Natural killer cell treated with Interleukin-12 subunit alpha and Interleukin-12 subunit beta and Interleukin-15 and Interleukin-18, amount 100 ng/mL, for 72 hours (primary cell): ENCODE results near the gene CEACAM21. TPM values are rescaled to one million over a fixed set of nuclear protein-coding genes. Genes with fewer than 3 reads are reported as not detected.
A peak's percentile ranks its signal among the peaks of the same experiment; 100 is the strongest.
"Not testable (repeated sequence)": the region's sequence is repeated elsewhere in the genome, so short reads cannot be mapped to it uniquely, and the experiment has no call there.

Experiments
- ATAC-seq, 2 donors: fragments of 150-1000 bp; cut with Tn5 transposase in 1 of 2; sonication (Bioruptor Pico), chemical (Tn5 transposase) in 1 of 2; 2 replicates each; pipeline ENCODE4 v1.10.0; 2021
- DNase-seq: peaks from one replicate; pipeline ENCODE4 v3.0.0; 2022; ENCODE audit warnings: low spot score
- H3K27ac Mint-ChIP-seq, 2 donors: 1 replicate in 1 of 2; 2 replicates in 1 of 2; pipeline ENCODE4 v1.8.0; 2022; ENCODE audit warnings: mixed read lengths in 2 of 2, mild to moderate bottlenecking in 1 of 2, moderate library complexity in 1 of 2
- H3K27me3 Mint-ChIP-seq, 2 donors: 1 replicate in 1 of 2; 2 replicates in 1 of 2; pipeline ENCODE4 v1.8.0; 2022; ENCODE audit warnings: mixed read lengths in 2 of 2
- H3K36me3 Mint-ChIP-seq: one replicate; pipeline ENCODE4 v1.8.0; 2022; ENCODE audit warnings: mixed read lengths
- H3K4me1 Mint-ChIP-seq, 2 donors: 1 replicate in 1 of 2; 2 replicates in 1 of 2; pipeline ENCODE4 v1.8.0; 2022; ENCODE audit warnings: low read depth in 2 of 2, mixed read lengths in 2 of 2, mild to moderate bottlenecking in 1 of 2
- H3K4me3 Mint-ChIP-seq: one replicate; pipeline ENCODE4 v1.8.0; 2022; ENCODE audit warnings: mixed read lengths
- H3K9me3 Mint-ChIP-seq: 2 replicates; pipeline ENCODE4 v1.8.0; 2022; ENCODE audit warnings: mixed read lengths
- total RNA-seq, 2 donors: library from RNA; stranded (reverse); gene quantifications; one replicate each; pipeline ENCODE4 v1.2.3, GENCODE V29; 2022

CEACAM21 gene
- total RNA-seq, 2 donors from 2014 or later: 9.7 to 20.6 TPM

GRCh38 chr19:41554907-41555306, 21.1 kb upstream of the CEACAM21 start:
- peak; percentile 63 to 70 for ATAC-seq
- Mint-ChIP-seq H3K27me3 (no peaks in the 10 kb centered on the region), H3K9me3 (no peaks in the 10 kb centered on the region), H3K27ac (peak overlapping the region; percentile 93 to 97), H3K4me3 (peak overlapping the region; percentile 98), H3K4me1 (peaks cover 57 to 61% of the 10 kb centered on the region in 2 donors), H3K36me3 (peaks cover 21% of the 10 kb centered on the region)
- no peak for DNase-seq

GRCh38 chr19:41555748-41556147, 20.2 kb upstream of the CEACAM21 start:
- H3K4me1 Mint-ChIP-seq: peaks cover 60 to 63% of the 10 kb centered on the region in 2 donors
- ATAC-seq (peak in 1 of 2 donors; percentile 19), DNase-seq (no peak)
- H3K4me3 Mint-ChIP-seq: peak overlapping the region; percentile 98
- peaks cover 21% of the 10 kb centered on the region for H3K36me3 Mint-ChIP-seq
- no peaks in the 10 kb centered on the region for H3K27me3 Mint-ChIP-seq
- no peaks in the 10 kb centered on the region for H3K9me3 Mint-ChIP-seq
- H3K27ac Mint-ChIP-seq: peak overlapping the region; percentile 93 to 97

DNA sequence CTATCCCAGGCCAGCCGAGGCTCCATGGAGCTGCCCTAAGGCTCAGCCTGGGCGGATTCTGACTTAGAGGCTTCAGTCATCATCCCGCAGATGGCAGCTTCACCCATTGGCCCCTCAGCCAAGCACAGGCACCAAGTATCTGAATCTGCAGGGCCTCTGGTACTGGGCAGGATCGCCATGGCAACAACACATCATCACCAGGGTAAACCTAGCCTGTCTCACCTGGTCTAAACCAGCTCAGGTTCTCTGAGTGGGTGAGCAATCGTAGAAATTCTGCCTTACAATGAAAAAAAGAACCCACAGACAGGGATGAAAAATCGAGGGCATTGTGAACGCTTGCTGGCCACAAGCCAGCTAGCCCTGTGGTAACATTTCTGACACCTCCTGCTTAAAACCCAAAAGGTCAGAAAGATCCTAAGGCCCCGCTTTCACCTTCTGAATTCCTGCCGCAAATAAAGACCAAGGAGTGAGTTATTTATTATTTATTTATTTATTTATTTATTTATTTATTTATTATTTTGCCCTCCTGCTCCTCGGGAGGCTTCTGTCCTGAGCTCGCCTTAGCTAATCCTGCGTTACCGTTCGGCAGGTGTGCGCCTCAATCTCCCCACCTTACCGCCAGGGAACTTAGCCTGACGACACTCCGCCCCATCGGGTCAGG, 12.0 kb upstream of the CEACAM21 start:
- Mint-ChIP-seq H3K4me3 (peak overlapping the region; percentile 47), H3K27me3 (no peaks in the 10 kb centered on the region), H3K9me3 (no peaks in the 10 kb centered on the region), H3K4me1 (peaks cover 18 to 34% of the 10 kb centered on the region in 2 donors), H3K36me3 (no peaks in the 10 kb centered on the region), H3K27ac (peak overlapping the region in 1 of 2 donors; percentile 60)
- no peak for DNase-seq
- ATAC-seq: peak in 1 of 2 donors; percentile 59

DNA sequence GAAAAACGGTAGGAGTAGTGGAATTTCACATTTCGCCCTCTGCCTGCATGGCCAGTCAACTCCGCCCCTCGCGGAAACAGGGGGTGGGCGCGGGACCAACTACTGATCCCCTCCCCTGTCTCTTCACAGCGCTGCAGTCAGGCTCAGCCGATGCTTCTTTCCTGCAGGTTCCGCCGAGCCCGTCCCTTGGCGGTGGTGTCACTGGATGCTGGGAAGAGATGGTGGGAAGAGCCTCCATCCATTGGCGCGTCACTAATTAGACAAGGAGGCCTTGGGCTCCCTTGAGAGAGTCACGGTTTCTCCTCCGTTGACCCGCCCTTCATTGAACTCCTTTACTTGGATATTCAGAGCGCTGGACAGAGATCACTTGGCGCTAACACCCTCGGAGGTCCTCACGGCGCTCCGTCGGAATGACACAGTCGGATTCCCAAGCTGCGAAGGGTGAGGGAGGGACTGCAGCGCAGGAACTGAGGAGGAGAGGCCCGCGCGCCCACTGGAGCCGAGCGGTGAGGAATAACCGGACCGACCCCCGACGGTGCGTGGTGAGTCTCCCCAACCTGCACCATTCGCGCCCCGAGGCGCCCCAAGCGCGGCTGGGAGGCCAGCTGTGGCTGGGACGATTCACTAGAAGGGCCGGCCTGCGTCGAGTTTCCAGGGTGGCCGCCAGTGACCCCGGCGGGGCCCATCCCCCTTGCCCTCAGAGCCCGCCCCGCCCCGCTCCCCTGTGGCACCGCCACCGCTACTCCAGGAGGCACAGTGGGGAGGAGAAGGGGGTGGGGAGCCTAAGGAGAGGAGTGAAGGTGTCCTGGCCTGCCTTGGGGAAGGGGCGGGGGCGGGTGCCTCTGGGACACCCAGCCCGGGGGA, 11.2 kb upstream of the CEACAM21 start:
- no peaks in the 10 kb centered on the region for H3K9me3 Mint-ChIP-seq
- peaks cover 10 to 28% of the 10 kb centered on the region in 2 donors for H3K4me1 Mint-ChIP-seq
- peak overlapping the region in 1 of 2 donors; percentile 60 for H3K27ac Mint-ChIP-seq
- no peaks in the 10 kb centered on the region for H3K27me3 Mint-ChIP-seq
- peak overlapping the region; percentile 47 for H3K4me3 Mint-ChIP-seq
- ATAC-seq: peak in 1 of 2 donors; percentile 46
- no peaks in the 10 kb centered on the region for H3K36me3 Mint-ChIP-seq
- no peak for DNase-seq

DNA sequence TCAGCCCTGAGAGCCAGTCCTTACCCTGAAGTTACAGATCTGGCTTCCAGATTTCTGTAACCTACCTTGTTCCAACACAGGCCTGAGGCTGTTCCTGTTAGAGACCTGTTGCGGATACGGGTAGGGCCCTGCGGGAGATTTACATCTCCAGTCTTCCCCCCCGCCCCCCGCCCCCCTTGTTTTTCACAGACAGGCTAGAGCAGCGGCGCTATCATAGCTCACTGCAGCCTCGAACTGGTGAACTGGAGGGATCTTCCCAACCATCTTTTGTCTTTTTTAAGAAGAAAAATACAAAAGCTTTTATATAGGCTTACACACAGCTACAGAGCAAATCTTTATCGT, 10.6 kb upstream of the CEACAM21 start:
- Mint-ChIP-seq H3K9me3 (no peaks in the 10 kb centered on the region), H3K4me1 (peaks cover 8 to 24% of the 10 kb centered on the region in 2 donors), H3K36me3 (no peaks in the 10 kb centered on the region), H3K27me3 (no peaks in the 10 kb centered on the region), H3K27ac (no peak overlapping the region), H3K4me3 (no peak overlapping the region)
- ATAC-seq (no peak), DNase-seq (no peak)

DNA sequence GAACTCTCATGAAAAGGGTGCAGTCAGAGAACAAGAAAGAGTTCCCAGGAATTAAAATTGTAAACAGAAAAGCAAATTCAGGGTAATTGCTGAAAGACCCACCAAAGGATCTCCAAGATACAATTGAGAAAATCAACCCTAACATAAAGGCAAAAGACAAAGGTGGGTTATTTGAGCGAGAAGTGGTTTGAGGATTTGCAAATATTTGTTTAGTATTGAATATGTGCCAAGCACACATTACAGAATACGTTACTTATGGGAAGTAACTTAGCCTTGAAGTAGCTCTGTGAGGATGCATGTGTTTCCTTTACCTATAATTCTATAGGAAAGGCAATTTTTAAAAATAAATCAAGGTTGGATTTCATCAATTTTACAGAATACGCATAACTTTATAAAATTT, 10.0 kb upstream of the CEACAM21 start:
- ATAC-seq (no peak), DNase-seq (no peak)
- Mint-ChIP-seq H3K27ac (no peak overlapping the region), H3K36me3 (no peaks in the 10 kb centered on the region), H3K4me3 (no peak overlapping the region), H3K4me1 (peaks cover 14 to 29% of the 10 kb centered on the region in 2 donors), H3K27me3 (no peaks in the 10 kb centered on the region), H3K9me3 (no peaks in the 10 kb centered on the region)

- Mint-ChIP-seq H3K27ac (no peak overlapping the region), H3K9me3 (no peaks in the 10 kb centered on the region), H3K36me3 (no peaks in the 10 kb centered on the region), H3K4me3 (no peak overlapping the region), H3K4me1 (peaks cover 7 to 15% of the 10 kb centered on the region in 2 donors), H3K27me3 (no peaks in the 10 kb centered on the region)
- ATAC-seq (no peak), DNase-seq (no peak)
Measured at GRCh38 chr19:41569481-41570150, 6.3 kb upstream of the CEACAM21 start.

DNA sequence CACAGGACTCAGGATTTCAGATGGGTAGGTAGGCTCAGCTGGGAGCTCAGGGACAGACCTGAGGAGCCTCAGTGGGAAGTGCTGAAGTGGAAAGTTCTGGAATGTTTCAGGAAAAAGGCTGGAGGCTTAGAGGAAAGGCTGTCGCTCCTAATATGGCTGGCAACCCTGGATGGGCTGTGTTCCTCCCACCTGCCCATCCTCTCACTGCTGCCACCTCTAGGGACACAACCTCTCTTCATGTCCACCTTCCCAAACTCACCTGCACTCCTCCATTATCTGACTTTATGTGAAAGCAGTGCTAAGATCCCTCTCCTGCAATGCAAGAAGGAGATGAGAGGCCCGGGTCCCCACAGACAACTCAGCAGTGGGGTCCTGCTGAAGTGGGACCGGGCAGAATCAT, 5.8 kb upstream of the CEACAM21 start:
- peak; percentile 5 to 15 for ATAC-seq
- Mint-ChIP-seq H3K27me3 (no peaks in the 10 kb centered on the region), H3K4me1 (peaks cover 7 to 14% of the 10 kb centered on the region in 2 donors), H3K27ac (peak overlapping the region in 1 of 2 donors; percentile 58), H3K36me3 (no peaks in the 10 kb centered on the region), H3K4me3 (no peak overlapping the region), H3K9me3 (no peaks in the 10 kb centered on the region)
- DNase-seq: no peak

DNA sequence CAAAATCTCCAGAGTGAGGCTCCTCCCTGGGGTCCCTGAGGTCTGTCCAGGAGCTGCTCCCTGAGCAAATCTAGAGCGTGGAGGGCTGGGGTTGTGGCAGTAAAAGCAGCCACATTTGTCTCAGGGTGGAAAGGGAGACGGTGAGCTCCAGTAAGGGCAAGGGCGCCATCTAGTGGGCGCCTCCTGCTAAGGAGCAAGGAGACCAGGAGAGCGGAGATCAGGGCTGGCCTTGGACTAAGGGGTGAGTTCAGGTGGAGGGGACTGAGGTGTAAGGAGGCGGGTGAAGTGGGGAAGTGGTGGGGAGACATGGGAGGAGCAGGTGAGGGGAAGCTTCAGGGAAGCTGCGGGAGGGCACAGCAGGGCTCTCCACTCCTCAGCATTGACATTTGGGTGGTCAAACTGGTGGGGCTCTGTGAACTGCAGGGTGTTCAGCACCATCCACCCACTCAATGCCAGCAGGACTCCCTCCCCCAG, 5.3 kb upstream of the CEACAM21 start:
- peak overlapping the region in 1 of 2 donors; percentile 58 for H3K27ac Mint-ChIP-seq
- peak; percentile 87 for DNase-seq
- H3K36me3 Mint-ChIP-seq: no peaks in the 10 kb centered on the region
- peaks cover 12 to 14% of the 10 kb centered on the region in 2 donors for H3K4me1 Mint-ChIP-seq
- H3K9me3 Mint-ChIP-seq: no peaks in the 10 kb centered on the region
- H3K27me3 Mint-ChIP-seq: no peaks in the 10 kb centered on the region
- peak; percentile 88 to 89 for ATAC-seq
- no peak overlapping the region for H3K4me3 Mint-ChIP-seq

- no peaks in the 10 kb centered on the region for H3K9me3 Mint-ChIP-seq
- peak overlapping the region; percentile 90 to 97 for H3K27ac Mint-ChIP-seq
- ATAC-seq (no peak), DNase-seq (no peak)
- peaks cover 16 to 21% of the 10 kb centered on the region in 2 donors for H3K4me1 Mint-ChIP-seq
- peaks cover 23% of the 10 kb centered on the region for H3K36me3 Mint-ChIP-seq
- no peaks in the 10 kb centered on the region for H3K27me3 Mint-ChIP-seq
- H3K4me3 Mint-ChIP-seq: no peak overlapping the region
Measured at GRCh38 chr19:41577144-41577830, 1.3 kb downstream of the CEACAM21 start.

DNA sequence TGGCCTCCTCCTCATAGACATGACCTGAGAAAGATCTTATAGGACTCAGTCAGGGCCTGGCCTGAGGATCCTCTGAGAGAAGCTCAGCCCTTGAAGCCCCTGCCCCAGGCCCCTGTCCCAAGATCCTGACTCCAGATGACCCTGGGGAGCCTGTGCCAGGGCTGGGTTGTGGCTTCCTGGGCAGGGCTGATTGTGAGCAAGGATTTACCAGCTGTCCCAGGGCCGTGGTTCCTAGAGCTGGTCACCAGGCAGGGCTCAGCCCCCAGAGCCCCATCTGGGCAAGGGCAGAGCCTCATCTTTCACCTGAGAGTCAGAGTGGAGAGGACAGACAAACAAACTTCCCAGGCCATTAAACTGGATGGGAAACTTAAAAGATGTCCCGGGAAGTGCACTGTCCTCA, 1.9 kb downstream of the CEACAM21 start:
- Mint-ChIP-seq H3K4me1 (peaks cover 16 to 21% of the 10 kb centered on the region in 2 donors), H3K4me3 (no peak overlapping the region), H3K27me3 (no peaks in the 10 kb centered on the region), H3K9me3 (no peaks in the 10 kb centered on the region), H3K27ac (peak overlapping the region in 1 of 2 donors; percentile 97), H3K36me3 (peaks cover 26% of the 10 kb centered on the region)
- DNase-seq: no peak
- ATAC-seq: no peak

DNA sequence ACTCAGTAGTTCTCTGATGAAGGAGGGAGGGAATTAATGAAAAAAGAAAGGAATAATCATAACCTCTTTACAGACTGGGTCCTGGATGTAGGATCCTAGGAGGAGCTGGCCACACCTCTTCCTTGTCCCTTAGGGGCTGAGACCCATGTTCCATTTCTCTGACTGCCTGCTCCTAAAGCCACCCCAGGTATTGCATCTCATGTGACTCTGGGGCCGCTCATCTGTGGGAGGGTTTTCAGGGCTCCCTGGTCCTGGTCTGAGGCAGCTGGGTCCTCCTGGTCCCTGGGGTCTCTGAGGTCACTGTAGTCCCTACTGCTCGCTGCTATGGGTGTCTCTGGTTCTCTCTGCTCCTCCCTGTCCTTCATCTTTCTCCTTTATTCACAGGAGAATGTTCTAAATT, 2.9 kb downstream of the CEACAM21 start:
- no peak overlapping the region for H3K4me3 Mint-ChIP-seq
- no peak overlapping the region for H3K27ac Mint-ChIP-seq
- no peak for ATAC-seq
- H3K9me3 Mint-ChIP-seq: peaks cover 3% of the 10 kb centered on the region
- H3K27me3 Mint-ChIP-seq: no peaks in the 10 kb centered on the region
- H3K36me3 Mint-ChIP-seq: peaks cover 33% of the 10 kb centered on the region
- peaks cover 16 to 21% of the 10 kb centered on the region in 2 donors for H3K4me1 Mint-ChIP-seq
- DNase-seq: no peak

DNA sequence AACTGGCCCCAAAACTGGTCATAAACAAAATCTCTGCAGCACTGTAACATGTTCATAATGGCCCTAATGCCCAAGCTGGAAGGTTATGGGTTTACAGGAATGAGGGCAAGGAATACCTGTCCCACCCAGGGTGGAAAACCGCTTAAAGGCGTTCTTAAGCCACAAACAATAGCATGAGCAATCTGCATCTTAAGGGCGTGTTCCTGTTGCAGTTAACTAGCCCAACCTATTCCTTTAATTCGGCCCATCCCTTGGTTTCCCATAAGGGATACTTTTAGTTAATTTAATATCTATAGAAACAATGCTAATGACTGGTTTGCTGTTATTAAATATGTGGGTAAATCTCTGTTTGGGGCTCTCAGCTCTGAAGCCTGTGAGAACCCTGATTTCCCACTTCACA, 5.1 kb downstream of the CEACAM21 start:
- H3K4me3 Mint-ChIP-seq, ATAC-seq, H3K27ac Mint-ChIP-seq, H3K27me3 Mint-ChIP-seq, DNase-seq, H3K9me3 Mint-ChIP-seq: not testable (repeated sequence)
- Mint-ChIP-seq H3K36me3 (peaks cover 33% of the 10 kb centered on the region), H3K4me1 (peaks cover 7 to 15% of the 10 kb centered on the region in 2 donors)
